Tibial nerve (tissue), 4 donors: ENCODE results near the gene KCNA10.

ENCODE experiments used
- EP300 ChIP-seq, 2 donors: sonication (generic); formaldehyde crosslinking; IDR thresholded peaks; one replicate each; pipeline ENCODE4 v1.6.1; 2017; ENCODE audit warnings: antibody characterized with exemption in 2 of 2, mild to moderate bottlenecking in 1 of 2
- POLR2A ChIP-seq, 2 donors: fragments of 450-650 bp; IDR thresholded peaks; one replicate each; pipeline ENCODE4 v1.6.1; 2017; ENCODE audit warnings: antibody characterized with exemption in 2 of 2, mild to moderate bottlenecking in 2 of 2, moderate library complexity in 2 of 2
- TF ChIP-seq, protein P1 (sequence below), 5 experiments: fragments of 200-600 bp in 3 of 5; fragments of 450-650 bp in 2 of 5; sonication (generic) in 3 of 5; IDR thresholded peaks; one replicate each; pipeline ENCODE4 v1.5.1; 2016 to 2019; ENCODE audit warnings: antibody characterized with exemption in 5 of 5, mild to moderate bottlenecking in 3 of 5, moderate library complexity in 2 of 5

DNA sequence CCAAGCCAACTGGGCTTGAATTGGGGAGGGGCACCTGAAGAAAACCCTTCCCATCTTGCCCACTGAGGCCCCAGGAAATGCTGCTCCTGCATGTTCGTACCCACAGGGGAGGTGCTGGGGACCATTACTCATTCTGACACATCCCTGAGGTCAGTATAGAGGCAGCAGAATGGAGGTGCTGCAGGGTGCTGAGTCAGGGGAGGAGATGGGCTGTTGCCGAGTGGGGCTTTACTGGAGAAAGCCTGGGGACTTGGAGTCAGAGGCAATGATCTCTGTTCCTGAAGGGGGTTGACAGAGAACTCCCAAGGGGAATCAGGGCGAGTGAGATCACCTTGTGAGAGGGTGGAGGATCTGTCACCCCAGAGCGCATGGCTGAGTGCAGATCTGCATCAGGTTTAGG is 40.2 kb upstream of the KCNA10 start:
- TF ChIP-seq, protein P1, sequence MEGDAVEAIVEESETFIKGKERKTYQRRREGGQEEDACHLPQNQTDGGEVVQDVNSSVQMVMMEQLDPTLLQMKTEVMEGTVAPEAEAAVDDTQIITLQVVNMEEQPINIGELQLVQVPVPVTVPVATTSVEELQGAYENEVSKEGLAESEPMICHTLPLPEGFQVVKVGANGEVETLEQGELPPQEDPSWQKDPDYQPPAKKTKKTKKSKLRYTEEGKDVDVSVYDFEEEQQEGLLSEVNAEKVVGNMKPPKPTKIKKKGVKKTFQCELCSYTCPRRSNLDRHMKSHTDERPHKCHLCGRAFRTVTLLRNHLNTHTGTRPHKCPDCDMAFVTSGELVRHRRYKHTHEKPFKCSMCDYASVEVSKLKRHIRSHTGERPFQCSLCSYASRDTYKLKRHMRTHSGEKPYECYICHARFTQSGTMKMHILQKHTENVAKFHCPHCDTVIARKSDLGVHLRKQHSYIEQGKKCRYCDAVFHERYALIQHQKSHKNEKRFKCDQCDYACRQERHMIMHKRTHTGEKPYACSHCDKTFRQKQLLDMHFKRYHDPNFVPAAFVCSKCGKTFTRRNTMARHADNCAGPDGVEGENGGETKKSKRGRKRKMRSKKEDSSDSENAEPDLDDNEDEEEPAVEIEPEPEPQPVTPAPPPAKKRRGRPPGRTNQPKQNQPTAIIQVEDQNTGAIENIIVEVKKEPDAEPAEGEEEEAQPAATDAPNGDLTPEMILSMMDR (IDR thresholded peaks at IDR 0.05): no peak
- TF ChIP-seq POLR2A (IDR thresholded peaks at IDR 0.05): no peak
- no peak for TF ChIP-seq EP300 (IDR thresholded peaks at IDR 0.05)
